GM18873 (cell line): ENCODE data around the gene DCLK2.

Experiments used
- ATAC-seq: cut with Tn5 transposase; IDR thresholded peaks from one replicate; pipeline ENCODE4 v1.9.1; 2021; ENCODE audit warnings: mild to moderate bottlenecking, moderate library complexity, moderate number of reproducible peaks; ENCODE audit not compliant: unreplicated experiment, low FRiP score

Gene DCLK2

DNA sequence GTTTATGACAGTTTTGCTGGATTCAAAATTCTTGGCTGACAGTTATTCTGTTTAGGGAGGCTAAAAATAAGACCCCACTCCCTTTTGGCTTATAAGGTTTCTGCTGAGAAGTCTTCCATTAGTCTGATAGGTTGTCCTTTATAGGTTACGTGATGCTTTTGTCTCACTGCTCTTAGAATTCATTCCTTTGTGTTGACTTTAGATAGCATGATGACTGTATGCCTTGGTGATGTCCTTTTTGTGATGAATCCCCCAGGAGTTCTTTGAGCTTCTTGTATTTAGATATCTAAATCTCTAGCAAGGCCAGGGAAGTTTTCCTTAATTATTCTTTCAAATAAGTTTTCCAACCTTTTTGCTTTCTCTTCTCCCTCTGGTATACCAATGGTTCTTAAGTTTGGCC lies 36.4 kb downstream of the DCLK2 start:
- no peak for ATAC-seq

DNA sequence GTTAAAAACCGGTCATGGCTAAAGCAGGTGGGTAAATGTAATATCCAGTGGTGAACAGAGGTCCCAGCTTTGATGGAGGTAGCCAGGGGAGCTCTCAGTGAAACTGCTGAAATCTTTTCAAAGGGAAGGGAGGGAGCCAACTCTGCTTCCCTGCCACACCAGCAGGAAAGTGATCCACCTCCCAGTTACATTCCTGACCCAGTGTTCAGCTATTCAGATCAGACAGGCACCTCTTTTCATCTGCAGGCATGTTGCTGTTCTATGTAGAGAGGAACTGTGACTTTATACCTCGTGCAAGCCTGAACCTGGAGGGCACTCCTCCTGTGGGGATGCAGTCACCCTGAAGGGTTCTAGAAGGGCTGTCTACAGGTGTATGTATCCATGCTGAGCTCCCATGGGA lies 37.6 kb downstream of the DCLK2 start:
- no peak for ATAC-seq

DNA sequence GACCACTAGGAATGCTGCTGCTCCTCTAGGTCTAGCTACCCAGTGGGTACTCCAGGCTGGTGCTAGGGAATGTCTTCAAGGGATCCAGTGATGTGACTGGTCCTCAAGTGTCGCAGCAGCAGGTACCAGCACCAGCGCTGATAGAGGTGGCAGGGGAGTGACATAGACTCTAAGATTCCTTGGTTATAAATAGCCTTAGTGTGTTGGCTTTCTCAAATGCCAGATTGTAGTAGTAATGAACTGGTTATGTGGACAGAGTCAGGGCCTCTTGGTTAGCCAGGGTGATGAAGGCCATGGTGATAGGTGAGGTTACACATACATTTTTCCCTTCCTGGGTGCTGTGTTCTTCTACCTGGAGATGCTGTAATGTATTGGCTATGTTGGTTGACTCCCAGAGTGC lies 38.3 kb downstream of the DCLK2 start:
- no peak for ATAC-seq

DNA sequence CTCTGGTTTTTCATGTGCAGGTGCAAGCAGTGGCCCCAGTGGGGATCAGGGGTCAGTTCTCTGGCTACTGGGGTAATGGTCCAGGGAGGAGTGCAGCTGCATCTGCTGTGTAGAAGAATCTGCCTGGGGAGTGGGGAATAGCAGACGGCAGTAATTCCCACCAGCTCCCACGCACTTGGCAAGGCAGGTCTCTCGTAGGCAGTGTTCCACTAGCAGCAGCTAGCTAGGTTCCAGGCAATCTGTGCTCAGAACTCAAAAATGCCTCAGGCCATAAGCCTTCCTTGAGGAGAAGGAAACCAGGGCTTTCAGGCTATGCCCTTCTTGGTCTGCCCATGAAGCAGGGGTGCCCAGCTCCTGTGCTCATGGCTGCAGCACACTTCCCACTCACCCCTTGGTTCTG lies 38.8 kb downstream of the DCLK2 start:
- ATAC-seq = no peak

DNA sequence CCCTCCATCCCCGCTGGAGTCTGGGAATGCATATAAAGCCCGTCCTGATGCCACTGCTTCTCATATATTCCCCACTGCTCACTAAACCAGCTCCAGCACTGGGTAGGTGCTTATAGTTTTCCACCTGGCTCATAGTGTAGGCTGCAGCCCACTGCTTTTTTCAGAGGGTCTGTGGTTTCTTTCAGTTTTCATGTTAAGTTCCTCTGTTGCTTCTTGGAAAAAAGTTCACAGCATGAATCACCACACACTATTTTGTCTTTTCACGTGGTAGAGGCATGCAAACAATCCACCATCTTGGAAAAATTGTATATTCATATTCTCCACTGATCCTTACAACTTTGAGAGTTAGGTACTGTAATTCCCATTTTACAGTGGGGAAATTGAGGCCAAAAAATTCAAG lies 39.4 kb downstream of the DCLK2 start:
- ATAC-seq = no peak

DNA sequence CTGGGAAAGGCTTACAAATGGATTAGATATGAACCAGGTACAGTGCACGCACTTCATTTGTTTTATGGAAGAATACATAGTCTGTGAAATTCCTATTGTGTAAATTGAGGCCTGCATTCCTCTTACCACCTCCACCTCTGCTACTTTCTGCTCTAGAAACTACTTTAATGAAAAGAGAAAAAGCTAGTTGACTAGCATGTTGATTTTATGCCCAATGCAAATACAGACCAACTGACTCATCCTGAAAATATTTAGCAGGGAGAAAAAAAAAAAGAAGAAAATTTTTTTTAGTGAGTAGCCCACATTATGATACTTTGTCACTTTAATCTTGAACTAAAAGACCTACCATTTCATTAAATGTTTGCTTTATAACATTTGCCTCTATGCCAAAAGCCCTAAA lies 41.2 kb downstream of the DCLK2 start:
- no peak for ATAC-seq

DNA sequence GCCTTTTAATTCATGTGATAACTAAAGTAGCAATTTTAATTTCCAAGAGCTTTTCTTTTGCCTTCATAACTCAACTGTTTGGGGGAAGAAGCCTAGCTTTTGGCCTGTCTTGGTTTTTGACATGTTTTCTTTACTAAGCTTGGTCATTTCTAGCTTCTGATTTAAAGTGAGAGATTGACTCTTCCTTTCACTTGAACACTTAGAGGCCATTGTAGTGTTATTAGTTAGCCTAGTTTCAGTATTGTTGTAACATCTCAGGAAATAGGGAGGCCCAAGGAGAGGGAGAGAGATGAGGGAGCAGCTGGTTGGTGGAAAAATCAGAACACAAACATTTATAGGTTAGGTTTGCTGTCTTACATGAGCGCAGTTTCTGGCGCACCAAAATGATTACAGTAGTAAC lies 44.8 kb downstream of the DCLK2 start:
- no peak for ATAC-seq

DNA sequence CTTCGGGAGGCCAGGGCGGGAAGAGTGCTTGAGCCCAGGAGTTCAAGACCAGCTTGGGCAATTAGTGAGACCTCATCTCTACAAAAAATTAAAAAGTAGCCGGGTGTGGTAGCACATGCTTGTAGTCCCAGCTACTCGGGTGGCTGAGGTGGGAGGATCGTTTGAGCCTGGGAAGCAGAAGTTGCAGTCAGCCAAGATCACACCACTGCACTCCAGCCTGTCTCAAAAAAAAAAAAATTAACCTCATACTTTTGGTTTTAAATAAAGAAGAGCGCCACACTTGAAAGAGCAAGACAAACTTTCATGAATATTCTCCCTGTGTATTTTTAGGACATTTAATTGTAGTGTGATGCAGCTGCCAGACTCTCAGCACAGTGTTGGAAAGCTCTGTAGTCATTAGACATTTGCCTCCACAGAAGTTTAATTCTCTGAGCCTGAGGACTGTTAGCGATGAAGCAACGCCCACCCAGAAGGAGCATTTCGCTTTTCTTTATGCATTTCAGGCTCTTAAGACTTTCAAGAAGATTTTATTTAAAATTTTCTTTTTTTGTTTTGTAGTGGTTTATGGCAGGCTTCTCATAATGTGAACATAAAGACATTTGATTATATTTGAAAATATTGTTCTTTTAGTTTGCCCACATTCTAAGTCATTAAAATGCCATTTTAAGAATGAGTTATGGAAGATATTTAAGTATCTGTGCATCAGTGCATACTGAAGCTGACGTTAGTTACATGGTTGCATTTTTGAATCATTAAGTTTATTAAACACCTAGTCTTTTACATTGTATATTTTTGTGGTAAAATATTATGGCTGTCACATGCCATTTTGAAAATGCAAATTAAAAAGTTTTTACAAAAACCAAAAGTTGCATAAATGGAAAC lies 45.8 kb downstream of the DCLK2 start:
- no peak for ATAC-seq

DNA sequence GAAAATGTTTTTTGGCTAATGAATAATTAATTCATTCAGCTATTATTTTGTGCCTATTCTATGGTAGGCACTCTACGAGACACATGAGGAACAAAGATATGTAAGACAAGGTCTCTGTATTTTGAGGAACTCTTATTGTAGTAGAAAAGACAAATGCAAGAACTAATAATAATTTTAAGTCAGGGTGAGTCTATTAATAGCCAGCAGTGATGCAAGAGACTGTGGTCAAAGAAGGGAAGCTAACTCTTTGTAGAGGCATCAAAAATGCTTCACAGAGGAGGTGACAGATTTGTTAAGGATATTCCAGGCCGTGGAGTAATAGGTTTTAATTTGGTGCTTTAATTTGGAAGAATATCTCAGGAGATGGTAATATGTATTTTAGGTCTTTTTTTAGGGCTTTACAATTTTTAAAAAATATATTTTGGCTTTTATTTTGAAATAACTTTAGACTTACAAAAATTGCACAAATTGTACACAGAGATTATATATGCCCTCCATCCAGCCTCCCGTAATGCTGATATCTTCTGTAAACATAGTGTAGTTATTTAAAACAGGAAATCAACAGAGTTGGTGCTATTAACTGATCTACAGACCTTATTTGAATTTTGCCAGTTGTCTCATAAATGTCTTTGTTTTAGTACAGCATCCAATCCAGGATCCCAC lies 48.1 kb downstream of the DCLK2 start:
- no peak for ATAC-seq

DNA sequence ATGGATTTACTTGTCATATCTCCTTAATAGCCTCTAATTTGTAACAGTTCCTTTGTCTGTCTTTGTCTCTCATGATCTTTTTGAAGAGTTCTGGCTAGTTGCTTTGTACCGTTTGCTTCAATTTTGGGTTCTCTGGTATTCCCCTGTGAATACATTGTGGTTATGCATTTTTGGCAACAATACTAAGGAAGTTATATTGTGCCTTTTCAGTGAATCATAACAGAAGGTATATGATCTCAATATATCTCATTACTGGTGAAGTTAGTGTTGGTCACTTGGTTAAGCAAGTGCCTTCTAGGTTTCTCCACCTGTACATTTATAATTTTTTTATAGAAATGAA lies 48.6 kb downstream of the DCLK2 start:
- ATAC-seq = no peak

DNA sequence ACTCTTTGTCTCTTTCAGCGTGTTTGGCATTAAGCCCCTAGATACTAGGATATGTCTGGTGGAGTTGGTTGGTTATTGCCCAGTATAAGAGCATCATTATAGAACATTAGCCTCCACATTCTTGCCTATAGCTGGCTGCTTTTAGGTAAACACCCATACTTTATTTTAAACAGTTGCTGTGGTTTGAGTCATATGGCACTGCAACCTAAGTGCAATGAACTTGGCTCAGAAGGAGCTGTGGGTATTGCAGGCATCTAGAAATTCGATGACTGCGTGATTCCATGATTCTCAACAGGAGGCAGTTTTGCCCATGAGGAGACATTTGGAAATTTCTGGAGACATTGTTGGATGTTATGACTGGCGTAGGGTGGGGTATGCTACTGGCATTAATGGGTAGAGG lies 49.5 kb downstream of the DCLK2 start:
- ATAC-seq = no peak

DNA sequence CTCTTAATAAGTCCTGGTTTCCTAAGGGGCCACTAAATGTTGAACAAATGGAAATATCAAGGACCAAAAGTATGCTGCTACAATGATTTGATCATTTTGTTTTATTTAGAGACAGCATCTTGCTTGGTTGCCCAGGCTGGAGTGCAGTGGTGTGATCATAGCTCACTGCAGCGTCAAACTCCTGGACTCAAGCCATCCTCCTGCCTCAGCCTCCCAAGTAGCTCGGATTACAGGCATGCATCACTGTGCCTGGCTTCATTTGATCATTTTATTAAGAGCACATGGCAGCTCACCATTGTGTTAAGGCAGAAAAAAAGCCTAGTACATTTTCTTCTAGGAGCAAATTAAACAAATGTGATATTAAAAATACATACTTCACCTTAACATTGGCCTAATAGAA lies 52.7 kb downstream of the DCLK2 start:
- ATAC-seq = no peak

DNA sequence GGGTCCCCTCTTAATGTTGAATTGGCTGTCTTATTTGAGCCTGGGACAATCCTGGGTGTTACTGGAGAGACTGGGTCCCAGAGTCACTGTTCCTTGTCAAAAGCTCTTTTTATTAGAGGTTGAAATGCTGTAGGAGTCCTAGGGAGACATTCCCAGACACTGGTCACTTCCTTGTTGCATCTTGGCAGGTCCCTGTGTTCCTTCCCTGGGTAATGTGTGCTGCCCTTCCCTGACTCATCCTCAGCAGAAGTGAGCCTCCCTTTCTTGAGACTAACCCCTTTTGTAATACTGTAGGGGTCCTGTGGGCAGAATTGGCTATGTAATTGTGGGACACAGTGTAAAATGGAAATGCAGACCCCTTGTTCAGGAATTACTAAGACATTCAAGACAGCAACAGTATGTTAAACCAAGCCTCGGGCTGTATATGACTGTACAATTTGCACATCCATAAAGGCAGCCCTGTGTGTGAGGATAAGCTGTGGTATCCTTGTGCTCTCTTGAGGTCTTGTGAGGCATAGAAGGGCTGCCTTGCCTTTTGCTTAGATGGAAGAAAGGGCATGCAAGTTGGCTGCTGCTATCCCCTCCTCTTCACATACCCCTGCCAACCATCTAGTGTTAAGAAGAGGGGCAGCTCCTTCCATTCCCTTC lies 53.5 kb downstream of the DCLK2 start:
- no peak for ATAC-seq

DNA sequence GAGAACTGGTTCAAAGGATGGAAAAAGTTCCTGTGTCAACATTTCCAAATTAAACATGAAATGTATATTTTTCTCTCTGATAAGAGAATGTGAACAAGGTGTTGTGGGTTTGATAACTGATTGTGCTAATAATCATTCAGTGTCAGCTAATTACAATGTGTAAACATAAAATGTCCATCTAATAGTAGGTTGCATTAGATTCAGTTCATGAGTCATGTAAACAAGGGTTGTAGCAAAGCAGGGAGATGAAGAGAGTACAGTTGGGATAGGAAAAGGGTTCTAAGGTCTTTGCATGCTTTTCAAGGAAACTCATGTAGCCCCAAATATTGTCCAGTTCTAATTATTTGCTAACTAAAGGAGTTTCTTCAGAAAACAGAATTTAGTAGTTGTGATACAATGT lies 55.4 kb downstream of the DCLK2 start:
- ATAC-seq = no peak

DNA sequence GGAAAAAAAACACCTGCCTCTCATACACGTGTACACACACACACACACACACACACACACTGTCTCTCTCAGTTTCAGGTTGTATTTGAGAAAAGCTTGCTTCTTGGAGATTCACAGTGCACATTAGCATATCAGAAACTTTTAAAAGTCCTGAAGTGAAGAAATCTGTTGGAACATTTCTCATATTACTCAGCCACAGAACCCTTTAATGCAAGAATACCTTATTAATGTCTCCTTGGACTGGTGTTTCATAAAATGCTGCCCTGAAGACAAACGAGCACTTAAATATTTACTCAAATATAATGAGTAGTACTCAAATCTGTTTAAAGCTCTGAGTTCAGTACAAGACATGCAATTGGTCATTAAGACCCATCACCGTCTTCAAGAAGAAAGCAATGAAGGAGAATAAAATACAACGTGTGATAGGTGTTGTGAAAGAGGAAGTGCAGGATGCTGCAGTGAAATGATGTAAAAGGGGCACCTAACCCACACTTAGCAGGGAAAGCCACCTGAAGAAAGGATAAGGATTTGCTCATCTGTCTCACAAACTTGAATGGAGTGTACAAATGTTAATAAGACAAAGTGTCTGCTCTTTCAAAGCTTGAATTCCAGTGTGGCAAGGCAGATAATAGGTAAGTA lies 57.0 kb downstream of the DCLK2 start:
- no peak for ATAC-seq

DNA sequence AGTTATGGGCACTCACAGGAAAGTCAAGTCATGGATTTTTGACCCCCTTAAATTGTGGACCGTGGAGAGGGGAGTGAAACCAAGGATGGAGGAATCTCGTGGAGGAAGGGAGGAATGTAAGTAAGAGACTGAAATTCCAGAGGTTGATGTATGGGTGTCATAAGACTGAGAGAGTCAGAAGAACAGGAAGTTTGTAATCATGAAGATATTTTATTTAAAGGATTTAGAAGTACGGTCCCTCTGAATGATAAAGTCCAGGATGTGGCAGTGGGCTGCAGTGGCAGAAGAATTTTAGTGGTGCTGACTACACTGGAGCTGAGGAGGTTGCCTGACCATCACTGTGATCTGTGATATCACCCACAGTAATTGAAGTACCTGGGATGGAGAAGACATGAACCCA lies 57.8 kb downstream of the DCLK2 start:
- no peak for ATAC-seq

DNA sequence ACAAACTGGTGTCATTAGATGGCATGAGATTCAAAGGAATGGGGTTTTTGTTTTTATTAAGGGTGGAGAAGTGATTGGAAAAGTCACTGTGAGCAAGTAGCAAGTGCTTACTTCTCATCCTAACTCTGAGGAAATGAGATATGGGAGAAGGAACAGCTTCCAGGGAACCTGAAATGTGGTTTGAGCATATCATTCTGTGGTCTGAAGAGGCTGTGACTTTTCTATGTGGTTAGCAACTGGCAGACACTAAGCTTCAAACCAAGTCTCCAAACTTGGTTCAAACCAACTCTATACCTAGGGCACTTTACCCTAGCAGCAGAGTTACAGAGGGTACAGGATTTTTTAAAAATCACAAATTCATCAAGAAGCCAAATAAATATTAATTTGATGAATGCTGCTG lies 58.2 kb downstream of the DCLK2 start:
- no peak for ATAC-seq

DNA sequence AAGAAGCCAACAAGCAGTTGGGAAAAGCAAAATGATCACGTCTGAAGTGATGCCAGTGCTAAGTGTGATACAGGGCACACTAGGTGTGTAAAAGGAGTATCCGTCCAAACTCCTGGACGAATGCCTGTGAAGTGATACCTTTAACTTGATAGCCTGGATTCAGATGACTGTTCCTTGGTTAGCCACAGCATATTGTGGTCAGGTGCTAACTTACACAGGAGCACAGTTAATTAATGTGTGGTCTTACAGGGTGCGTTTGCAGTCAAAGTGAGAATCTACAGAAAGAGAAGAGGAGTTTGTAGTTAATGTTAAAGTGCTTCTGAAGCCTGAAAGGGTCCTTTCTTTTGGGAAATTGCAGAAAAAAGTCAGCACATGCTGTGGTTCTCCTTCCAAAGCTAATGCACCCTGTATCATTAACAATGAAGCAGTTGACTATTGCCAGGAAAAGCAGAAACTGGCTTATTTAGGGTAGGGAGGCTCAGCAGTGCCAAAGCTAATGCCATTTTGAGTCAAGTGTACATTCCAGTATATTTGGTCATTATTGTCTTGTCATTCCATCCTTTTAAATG lies 61.1 kb downstream of the DCLK2 start:
- ATAC-seq = no peak

DNA sequence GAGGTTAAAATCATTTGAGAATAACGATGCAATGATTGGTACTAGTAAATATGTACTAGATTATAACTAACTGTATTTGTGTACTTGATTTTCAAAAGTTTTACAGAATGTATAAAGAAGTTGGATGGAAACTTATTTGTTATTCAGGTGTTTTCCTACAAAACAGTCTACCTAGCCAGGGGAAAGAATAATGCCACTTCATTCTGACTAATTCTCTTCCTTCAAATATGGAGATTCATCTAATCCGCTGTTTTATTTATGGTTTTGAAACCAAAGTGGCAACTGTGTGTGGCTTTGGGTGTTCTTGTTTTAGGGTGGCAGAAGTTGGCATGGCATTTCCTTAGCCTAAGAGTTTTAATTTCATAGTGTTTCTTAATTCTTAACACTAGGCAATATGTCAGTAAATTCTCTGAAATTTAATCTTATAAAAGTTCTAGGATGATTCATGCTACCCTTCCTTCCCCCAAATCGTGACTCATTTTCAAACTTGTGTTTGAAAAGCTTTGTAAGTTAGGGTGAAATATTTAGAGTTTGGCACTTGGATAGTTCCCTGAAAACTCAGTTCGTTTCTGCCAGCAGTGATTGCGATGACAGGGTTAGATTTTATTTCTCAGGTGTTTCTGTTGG lies 62.6 kb downstream of the DCLK2 start:
- ATAC-seq = no peak

DNA sequence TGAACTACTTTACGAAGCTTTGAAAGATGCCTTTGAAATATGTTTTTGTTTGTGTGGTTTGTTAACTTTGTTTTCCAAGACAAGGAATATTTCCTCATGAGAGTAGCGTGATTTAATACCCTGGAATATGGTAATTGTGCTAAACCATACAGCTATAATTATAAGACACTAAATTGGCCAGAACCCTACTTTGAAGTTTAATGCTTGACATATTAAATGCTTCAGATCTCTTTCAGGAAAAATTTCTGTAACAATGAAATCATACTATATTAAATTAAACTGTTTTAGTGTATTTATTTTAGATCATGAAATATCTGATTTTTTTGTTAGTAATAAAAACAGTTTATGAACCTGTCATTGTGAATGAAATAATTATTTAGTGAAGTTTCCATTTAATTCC lies 63.5 kb downstream of the DCLK2 start:
- no peak for ATAC-seq

DNA sequence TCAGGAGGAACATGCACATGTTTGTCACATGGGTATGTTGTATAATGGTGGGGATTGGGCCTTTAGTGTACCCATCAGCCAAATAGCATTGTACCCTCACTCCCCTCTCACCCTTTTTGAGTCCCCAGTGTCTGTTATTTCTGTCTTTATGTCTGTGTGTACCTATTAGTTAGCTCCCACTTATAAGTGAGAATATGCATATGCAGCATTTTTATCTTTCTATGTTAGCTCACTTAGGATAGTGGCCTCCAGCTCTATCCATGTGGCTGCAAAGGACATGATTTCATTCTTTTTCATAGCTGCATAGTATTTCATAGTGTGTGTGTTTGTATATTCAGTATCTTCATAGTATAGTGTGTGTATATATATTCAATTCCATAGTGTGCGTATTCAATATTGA lies 64.6 kb downstream of the DCLK2 start:
- no peak for ATAC-seq
